Measurements from ENCODE around the gene AFM. TPM values are rescaled to one million over a fixed set of nuclear protein-coding genes. Genes with fewer than 3 reads are reported as not detected.

Gene AFM
- total RNA-seq, 1 donor, result not detected

Small RNA genes within 50 kb of the gene (small RNA-seq; reads per million reads assigned to genes)
- gene AC074250.1, result not detected

Other genes starting within 250 kb of the AFM start
- 58.4 TPM for gene ANKRD17, start 222.9 kb upstream of the AFM start, total RNA-seq
- not detected for gene ALB, start 77.5 kb upstream of the AFM start, total RNA-seq
- gene AFP, start 45.5 kb upstream of the AFM start, total RNA-seq, result not detected
- 1.3 TPM for gene RASSF6, start 138.7 kb downstream of the AFM start, total RNA-seq